ENCODE measurements around the gene GM2A.

Gene GM2A

GRCh38 chr5:151274666-151275065, 21.7 kb downstream of the GM2A start:
- TF ChIP-seq POU6F1 (CRISPR knock-in tag; IDR thresholded peaks at IDR 0.05; ENCODE audit: borderline replicate concordance, low read depth) (no peak), ZFP30 (CRISPR knock-in tag; IDR thresholded peaks at IDR 0.05) (no peak), ARNTL (CRISPR knock-in tag; IDR thresholded peaks at IDR 0.05; ENCODE audit: borderline replicate concordance, low read depth) (no peak), ZC3H10 (CRISPR knock-in tag; IDR thresholded peaks at IDR 0.05) (no peak), RARB (CRISPR knock-in tag; IDR thresholded peaks at IDR 0.05) (no peak), TCF4 (CRISPR knock-in tag; IDR thresholded peaks at IDR 0.05; ENCODE audit: borderline replicate concordance) (no peak), TSHZ2 (CRISPR knock-in tag; IDR thresholded peaks at IDR 0.05) (no peak), ESRRG (CRISPR knock-in tag; IDR thresholded peaks at IDR 0.05) (no peak), PATZ1 (CRISPR knock-in tag; IDR thresholded peaks at IDR 0.05; ENCODE audit: borderline replicate concordance) (no peak), ZNF70 (CRISPR knock-in tag; IDR thresholded peaks at IDR 0.05) (no peak), CSDC2 (CRISPR knock-in tag; IDR thresholded peaks at IDR 0.05) (no peak), GLIS3 (CRISPR knock-in tag; IDR thresholded peaks at IDR 0.05) (no peak), BACH2 (CRISPR knock-in tag; IDR thresholded peaks at IDR 0.05; ENCODE audit: borderline replicate concordance) (no peak), ZFP3 (CRISPR knock-in tag; IDR thresholded peaks at IDR 0.05) (no peak), CSRNP3 (CRISPR knock-in tag; IDR thresholded peaks at IDR 0.05) (no peak), PPARA (CRISPR knock-in tag; IDR thresholded peaks at IDR 0.05; ENCODE audit: borderline replicate concordance) (no peak), OSR1 (CRISPR knock-in tag; IDR thresholded peaks at IDR 0.05) (no peak), TOX (CRISPR knock-in tag; IDR thresholded peaks at IDR 0.05; ENCODE audit: borderline replicate concordance) (no peak)
- no peak for ATAC-seq

GRCh38 chr5:151275803-151276202, 22.8 kb downstream of the GM2A start:
- ATAC-seq, result no peak
- no peak for TF ChIP-seq ZNF8 (CRISPR knock-in tag; IDR thresholded peaks at IDR 0.05)

- TF ChIP-seq POU6F1 (CRISPR knock-in tag; IDR thresholded peaks at IDR 0.05; ENCODE audit: borderline replicate concordance, low read depth), result no peak
- TF ChIP-seq ZNF70 (CRISPR knock-in tag; IDR thresholded peaks at IDR 0.05), result no peak
- TF ChIP-seq CSDC2 (CRISPR knock-in tag; IDR thresholded peaks at IDR 0.05), result no peak
- no peak for TF ChIP-seq ZC3H10 (CRISPR knock-in tag; IDR thresholded peaks at IDR 0.05)
- no peak for TF ChIP-seq PPARA (CRISPR knock-in tag; IDR thresholded peaks at IDR 0.05; ENCODE audit: borderline replicate concordance)
- TF ChIP-seq OSR1 (CRISPR knock-in tag; IDR thresholded peaks at IDR 0.05), result no peak
- no peak for TF ChIP-seq ZNF8 (CRISPR knock-in tag; IDR thresholded peaks at IDR 0.05)
- no peak for ATAC-seq
These were observed 25.9 kb downstream of the GM2A start for GRCh38 chr5:151278845-151279244.

GRCh38 chr5:151280443-151280842, 27.5 kb downstream of the GM2A start:
- no peak for ATAC-seq
- TF ChIP-seq ISL1 (CRISPR knock-in tag; IDR thresholded peaks at IDR 0.05), result no peak
- no peak for TF ChIP-seq PATZ1 (CRISPR knock-in tag; IDR thresholded peaks at IDR 0.05; ENCODE audit: borderline replicate concordance)
- no peak for TF ChIP-seq ESRRG (CRISPR knock-in tag; IDR thresholded peaks at IDR 0.05)
- no peak for TF ChIP-seq ZNF565 (CRISPR knock-in tag; conservative IDR thresholded peaks at IDR 0.05; ENCODE audit: low read depth)
- TF ChIP-seq ZFP30 (CRISPR knock-in tag; IDR thresholded peaks at IDR 0.05), result no peak
- no peak for TF ChIP-seq ZC3H10 (CRISPR knock-in tag; IDR thresholded peaks at IDR 0.05)
- TF ChIP-seq TCF4 (CRISPR knock-in tag; IDR thresholded peaks at IDR 0.05; ENCODE audit: borderline replicate concordance), result no peak
- no peak for TF ChIP-seq RARB (CRISPR knock-in tag; IDR thresholded peaks at IDR 0.05)
- TF ChIP-seq POU6F1 (CRISPR knock-in tag; IDR thresholded peaks at IDR 0.05; ENCODE audit: borderline replicate concordance, low read depth), result no peak
- TF ChIP-seq SNAI2 (CRISPR knock-in tag; IDR thresholded peaks at IDR 0.05), result no peak
- no peak for TF ChIP-seq ZNF8 (CRISPR knock-in tag; IDR thresholded peaks at IDR 0.05)
